ENCODE data around the gene UNC119. TPM values are rescaled to one million over a fixed set of nuclear protein-coding genes. Genes with fewer than 3 reads are reported as not detected.

UNC119 gene
- total and polyA plus RNA-seq, 4 donors = 14.0 to 20.0 (median 16.1) TPM

DNA sequence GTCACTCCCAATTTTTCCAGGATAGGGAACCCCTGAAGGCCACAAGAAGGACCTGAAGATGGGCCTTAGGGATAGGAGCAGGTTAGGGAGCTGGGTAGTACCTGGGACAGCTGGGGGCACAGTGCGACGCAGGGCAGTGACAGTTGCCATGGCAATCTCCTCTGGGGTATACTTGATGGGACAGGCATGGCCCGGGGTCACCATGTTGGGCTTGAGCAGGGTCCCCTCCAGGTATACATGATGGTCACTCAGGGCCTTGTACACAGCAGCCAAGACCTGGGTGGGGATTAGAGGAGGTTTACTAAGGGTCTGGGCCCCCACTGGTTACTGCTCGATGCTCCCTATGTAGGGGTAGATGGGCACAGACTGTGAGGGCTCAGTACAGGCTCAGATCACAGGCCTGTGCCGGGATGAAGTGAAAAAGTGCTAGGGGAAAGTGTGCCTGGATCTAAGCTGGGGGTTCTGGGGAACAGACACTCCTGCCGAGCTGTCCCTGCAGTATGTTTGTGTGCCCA is 21.6 kb upstream of the UNC119 start (continued):
- TF ChIP-seq, protein P1, sequence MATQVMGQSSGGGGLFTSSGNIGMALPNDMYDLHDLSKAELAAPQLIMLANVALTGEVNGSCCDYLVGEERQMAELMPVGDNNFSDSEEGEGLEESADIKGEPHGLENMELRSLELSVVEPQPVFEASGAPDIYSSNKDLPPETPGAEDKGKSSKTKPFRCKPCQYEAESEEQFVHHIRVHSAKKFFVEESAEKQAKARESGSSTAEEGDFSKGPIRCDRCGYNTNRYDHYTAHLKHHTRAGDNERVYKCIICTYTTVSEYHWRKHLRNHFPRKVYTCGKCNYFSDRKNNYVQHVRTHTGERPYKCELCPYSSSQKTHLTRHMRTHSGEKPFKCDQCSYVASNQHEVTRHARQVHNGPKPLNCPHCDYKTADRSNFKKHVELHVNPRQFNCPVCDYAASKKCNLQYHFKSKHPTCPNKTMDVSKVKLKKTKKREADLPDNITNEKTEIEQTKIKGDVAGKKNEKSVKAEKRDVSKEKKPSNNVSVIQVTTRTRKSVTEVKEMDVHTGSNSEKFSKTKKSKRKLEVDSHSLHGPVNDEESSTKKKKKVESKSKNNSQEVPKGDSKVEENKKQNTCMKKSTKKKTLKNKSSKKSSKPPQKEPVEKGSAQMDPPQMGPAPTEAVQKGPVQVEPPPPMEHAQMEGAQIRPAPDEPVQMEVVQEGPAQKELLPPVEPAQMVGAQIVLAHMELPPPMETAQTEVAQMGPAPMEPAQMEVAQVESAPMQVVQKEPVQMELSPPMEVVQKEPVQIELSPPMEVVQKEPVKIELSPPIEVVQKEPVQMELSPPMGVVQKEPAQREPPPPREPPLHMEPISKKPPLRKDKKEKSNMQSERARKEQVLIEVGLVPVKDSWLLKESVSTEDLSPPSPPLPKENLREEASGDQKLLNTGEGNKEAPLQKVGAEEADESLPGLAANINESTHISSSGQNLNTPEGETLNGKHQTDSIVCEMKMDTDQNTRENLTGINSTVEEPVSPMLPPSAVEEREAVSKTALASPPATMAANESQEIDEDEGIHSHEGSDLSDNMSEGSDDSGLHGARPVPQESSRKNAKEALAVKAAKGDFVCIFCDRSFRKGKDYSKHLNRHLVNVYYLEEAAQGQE (IDR thresholded peaks at IDR 0.05) = no peak
- TF ChIP-seq RAD21 (IDR thresholded peaks at IDR 0.05) = no peak
- no peak for TF ChIP-seq SP1 (IDR thresholded peaks at IDR 0.05)
- TF ChIP-seq, protein P2, sequence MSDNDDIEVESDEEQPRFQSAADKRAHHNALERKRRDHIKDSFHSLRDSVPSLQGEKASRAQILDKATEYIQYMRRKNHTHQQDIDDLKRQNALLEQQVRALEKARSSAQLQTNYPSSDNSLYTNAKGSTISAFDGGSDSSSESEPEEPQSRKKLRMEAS (IDR thresholded peaks at IDR 0.05) = no peak

DNA sequence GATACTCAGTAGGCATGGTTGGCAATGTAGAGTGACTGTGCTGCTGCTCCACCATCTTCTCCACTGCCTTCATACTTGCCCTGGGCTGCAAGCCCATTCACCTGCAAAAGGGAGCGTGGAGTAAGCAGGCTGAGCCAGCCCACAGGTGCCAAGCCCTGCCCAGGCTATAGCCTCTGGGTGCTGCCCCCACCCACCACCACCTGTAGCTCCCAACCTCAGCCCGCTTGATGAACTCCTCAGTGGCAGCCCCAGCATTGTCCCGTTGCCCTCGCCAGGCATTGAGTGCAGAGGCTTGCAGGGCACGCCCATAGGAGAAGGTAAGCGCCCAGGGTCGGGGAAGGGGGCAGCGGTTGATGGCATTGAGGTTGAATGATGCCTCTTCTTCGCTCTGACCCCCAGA is 21.1 kb upstream of the UNC119 start:
- H3K27me3 ChIP-seq (ENCODE audit: control insufficient read depth in 4 of 4, insufficient read depth in 4 of 4, low read length in 3 of 4) = no peaks in the 10 kb centered on the region
- no peak overlapping the region for H3K27ac ChIP-seq (ENCODE audit: low read depth in 1 of 2, low read length in 2 of 2)
- 96% methylated on average over 9 of the region's 9 CpGs for WGBS
- H3K4me3 ChIP-seq (ENCODE audit: low read depth in 1 of 3, low read length in 3 of 3) = no peak overlapping the region
- H3K36me3 ChIP-seq (ENCODE audit: control insufficient read depth in 4 of 4, insufficient read depth in 3 of 4, low read depth in 1 of 4, low read length in 3 of 4) = peaks cover 0 to 3% (median 1%) of the 10 kb centered on the region in 4 donors
- H3K9ac ChIP-seq (ENCODE audit: low read depth in 1 of 2, low read length in 2 of 2) = no peak overlapping the region
- H3K4me1 ChIP-seq (ENCODE audit: control insufficient read depth in 4 of 4, insufficient read depth in 4 of 4, low read length in 3 of 4) = peaks cover 18 to 39% (median 32%) of the 10 kb centered on the region in 4 donors
- H3K9me3 ChIP-seq (ENCODE audit: control insufficient read depth in 4 of 4, low read length in 3 of 4) = no peaks in the 10 kb centered on the region
- DNase-seq (ENCODE audit: low spot score) = no peak
- TF ChIP-seq FOXA1 (IDR thresholded peaks at IDR 0.05) = no peak
- TF ChIP-seq, protein P1 (IDR thresholded peaks at IDR 0.05) = no peak
- TF ChIP-seq EGR1 (IDR thresholded peaks at IDR 0.05; ENCODE audit: low read depth in 2 of 2) = no peak
- no peak for TF ChIP-seq RXRA (IDR thresholded peaks at IDR 0.05)
- no peak for TF ChIP-seq NR2F2 (IDR thresholded peaks at IDR 0.05)
- no peak for TF ChIP-seq GABPA (IDR thresholded peaks at IDR 0.05 in 1 of 2, conservative IDR thresholded peaks at IDR 0.05 in 1 of 2)
- TF ChIP-seq, protein P3, sequence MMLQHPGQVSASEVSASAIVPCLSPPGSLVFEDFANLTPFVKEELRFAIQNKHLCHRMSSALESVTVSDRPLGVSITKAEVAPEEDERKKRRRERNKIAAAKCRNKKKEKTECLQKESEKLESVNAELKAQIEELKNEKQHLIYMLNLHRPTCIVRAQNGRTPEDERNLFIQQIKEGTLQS (IDR thresholded peaks at IDR 0.05) = no peak
- no peak for TF ChIP-seq TAF1 (conservative IDR thresholded peaks at IDR 0.05)
- TF ChIP-seq JUND (IDR thresholded peaks at IDR 0.05) = no peak
- TF ChIP-seq RAD21 (IDR thresholded peaks at IDR 0.05) = no peak
- TF ChIP-seq YY1 (IDR thresholded peaks at IDR 0.05) = no peak
- TF ChIP-seq, protein P2 (IDR thresholded peaks at IDR 0.05) = no peak
